ENCODE data around the gene NUP160. TPM values are rescaled to one million over a fixed set of nuclear protein-coding genes. Genes with fewer than 3 reads are reported as not detected.

Gene NUP160
- total RNA-seq, 1 donor from 2014 or later, result 40.8 TPM

DNA sequence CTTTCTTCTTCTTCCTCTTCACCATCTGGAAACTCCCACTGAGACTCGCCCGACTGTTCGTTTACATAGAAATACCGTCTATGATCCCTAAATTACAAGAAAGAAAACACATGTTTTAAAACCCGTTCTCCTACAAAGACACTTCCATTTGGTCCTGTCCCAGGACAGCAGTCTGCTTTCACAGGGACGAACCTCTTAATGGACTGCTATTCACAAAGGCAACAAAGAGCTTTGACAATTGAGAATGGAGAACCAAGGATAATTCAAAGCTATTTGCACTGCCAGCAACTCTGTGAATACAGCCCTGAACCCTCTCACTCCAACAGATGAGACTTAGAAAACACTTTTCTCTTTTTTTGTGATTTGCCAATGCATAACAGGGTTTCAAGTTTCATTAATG is 116.7 kb downstream of the NUP160 start:
- Histone ChIP-seq H3K9me3 (no peaks in the 10 kb centered on the region), H3K4me3 (no peak overlapping the region), H3K4me1 (no peaks in the 10 kb centered on the region), H3K27ac (no peak overlapping the region), H3K27me3 (no peaks in the 10 kb centered on the region), H3K36me3 (peaks cover 6 to 90% of the 10 kb centered on the region in 2 donors)
- TF ChIP-seq POLR2A (IDR thresholded peaks at IDR 0.05), result no peak
- TF ChIP-seq, protein P1, sequence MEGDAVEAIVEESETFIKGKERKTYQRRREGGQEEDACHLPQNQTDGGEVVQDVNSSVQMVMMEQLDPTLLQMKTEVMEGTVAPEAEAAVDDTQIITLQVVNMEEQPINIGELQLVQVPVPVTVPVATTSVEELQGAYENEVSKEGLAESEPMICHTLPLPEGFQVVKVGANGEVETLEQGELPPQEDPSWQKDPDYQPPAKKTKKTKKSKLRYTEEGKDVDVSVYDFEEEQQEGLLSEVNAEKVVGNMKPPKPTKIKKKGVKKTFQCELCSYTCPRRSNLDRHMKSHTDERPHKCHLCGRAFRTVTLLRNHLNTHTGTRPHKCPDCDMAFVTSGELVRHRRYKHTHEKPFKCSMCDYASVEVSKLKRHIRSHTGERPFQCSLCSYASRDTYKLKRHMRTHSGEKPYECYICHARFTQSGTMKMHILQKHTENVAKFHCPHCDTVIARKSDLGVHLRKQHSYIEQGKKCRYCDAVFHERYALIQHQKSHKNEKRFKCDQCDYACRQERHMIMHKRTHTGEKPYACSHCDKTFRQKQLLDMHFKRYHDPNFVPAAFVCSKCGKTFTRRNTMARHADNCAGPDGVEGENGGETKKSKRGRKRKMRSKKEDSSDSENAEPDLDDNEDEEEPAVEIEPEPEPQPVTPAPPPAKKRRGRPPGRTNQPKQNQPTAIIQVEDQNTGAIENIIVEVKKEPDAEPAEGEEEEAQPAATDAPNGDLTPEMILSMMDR (IDR thresholded peaks at IDR 0.05), result no peak
- no peak for TF ChIP-seq POLR2AphosphoS5 (IDR thresholded peaks at IDR 0.05; ENCODE audit: insufficient read depth in 1 of 2, low read depth in 1 of 2)
- DNase-seq (ENCODE audit: extremely low spot score in 2 of 2), result no peak
- intact Hi-C loops (cut with DNase I), result no loop called here

Small RNAs within 50 kb of the gene (small RNA-seq; reads per million reads assigned to genes)
- gene AC021443.1, result not detected
- not detected for gene RF00019
- gene RNA5SP340, result not detected

Other genes with a start within 250 kb of the NUP160 start
- gene MTCH2, start 205.8 kb downstream of the NUP160 start, total RNA-seq, result 40.5 TPM
- 2.2 TPM for gene AGBL2, start 133.0 kb downstream of the NUP160 start, total RNA-seq
- 163 TPM for gene FNBP4, start 81.0 kb downstream of the NUP160 start, total RNA-seq
- gene PTPRJ, start 132.2 kb upstream of the NUP160 start, total RNA-seq, result 4.7 TPM

Data from vagina (tissue), 2 donors.